AG04450 (cell line): ENCODE measurements around the gene MYO5C. TPM values are rescaled to one million over a fixed set of nuclear protein-coding genes. Genes with fewer than 3 reads are reported as not detected.

ENCODE experiments used
- CTCF ChIA-PET: fragments of 300-600, 350-600 bp; formaldehyde crosslinking; extraction: SDS; loops from one replicate; lab custom pipeline; 2022; ENCODE audit warnings: antibody characterized with exemption, inconsistent platforms; lab: Charles Lee
- POLR2A ChIA-PET: fragments of 350-600 bp; formaldehyde crosslinking; extraction: SDS; loops from one replicate; lab custom pipeline; 2021; ENCODE audit warnings: antibody characterized with exemption, inconsistent platforms; lab: Yijun Ruan, JAX
- DNase-seq: peaks from one replicate; pipeline ENCODE4 v3.0.0-alpha.2; 2011; ENCODE audit warnings: low read depth, low spot score
- H3K27ac ChIP-seq: one replicate; pipeline ENCODE4 v1.5.1; 2012; ENCODE audit warnings: low read depth, low read length, control low read depth
- H3K27me3 ChIP-seq: one replicate; pipeline ENCODE4 v1.6.0; 2012; ENCODE audit warnings: low read length; ENCODE audit not compliant: control insufficient read depth, insufficient read depth
- H3K4me3 ChIP-seq: 2 replicates; pipeline ENCODE4 v1.5.1; 2011; ENCODE audit warnings: mild to moderate bottlenecking, low read depth, low read length, control low read depth
- H3K9me3 ChIP-seq: 2 replicates; pipeline ENCODE4 v1.5.1; 2012; ENCODE audit warnings: low read length; ENCODE audit not compliant: control insufficient read depth, insufficient read depth
- polyA plus RNA-seq: library from polyadenylated mRNA; depleted of rRNA; stranded (reverse); fragments of >200 nt; gene quantifications from 2 replicates; pipeline ENCODE4 v1.2.3, GENCODE V29; 2011
- TF ChIP-seq, protein P1 (sequence below): IDR thresholded peaks from 2 replicates; pipeline ENCODE4 v1.5.1; 2011; ENCODE audit warnings: low read depth, low read length, control low read depth, inconsistent platforms

MYO5C gene
- polyA plus RNA-seq, 1 experiment = 0.24 TPM

DNA sequence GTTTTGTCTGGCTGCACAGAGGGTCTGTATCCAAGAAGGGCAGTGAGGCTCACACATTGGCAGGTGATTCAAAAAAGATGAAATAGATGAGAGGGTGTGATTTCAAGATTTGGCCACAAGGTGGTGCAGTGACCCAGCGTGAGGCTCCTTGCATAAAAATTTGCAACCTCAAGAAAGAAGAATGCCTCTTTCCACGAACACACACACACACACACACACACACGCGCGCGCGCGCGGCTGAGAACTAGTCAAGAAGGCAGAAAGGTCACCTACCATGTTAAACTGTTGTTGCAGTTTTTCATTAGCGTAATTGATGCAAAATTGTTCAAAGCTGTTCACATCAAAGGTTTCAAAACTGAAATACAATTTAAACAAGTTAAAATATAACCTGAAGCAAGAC is 39.2 kb downstream of the MYO5C start:
- TF ChIP-seq, protein P1, sequence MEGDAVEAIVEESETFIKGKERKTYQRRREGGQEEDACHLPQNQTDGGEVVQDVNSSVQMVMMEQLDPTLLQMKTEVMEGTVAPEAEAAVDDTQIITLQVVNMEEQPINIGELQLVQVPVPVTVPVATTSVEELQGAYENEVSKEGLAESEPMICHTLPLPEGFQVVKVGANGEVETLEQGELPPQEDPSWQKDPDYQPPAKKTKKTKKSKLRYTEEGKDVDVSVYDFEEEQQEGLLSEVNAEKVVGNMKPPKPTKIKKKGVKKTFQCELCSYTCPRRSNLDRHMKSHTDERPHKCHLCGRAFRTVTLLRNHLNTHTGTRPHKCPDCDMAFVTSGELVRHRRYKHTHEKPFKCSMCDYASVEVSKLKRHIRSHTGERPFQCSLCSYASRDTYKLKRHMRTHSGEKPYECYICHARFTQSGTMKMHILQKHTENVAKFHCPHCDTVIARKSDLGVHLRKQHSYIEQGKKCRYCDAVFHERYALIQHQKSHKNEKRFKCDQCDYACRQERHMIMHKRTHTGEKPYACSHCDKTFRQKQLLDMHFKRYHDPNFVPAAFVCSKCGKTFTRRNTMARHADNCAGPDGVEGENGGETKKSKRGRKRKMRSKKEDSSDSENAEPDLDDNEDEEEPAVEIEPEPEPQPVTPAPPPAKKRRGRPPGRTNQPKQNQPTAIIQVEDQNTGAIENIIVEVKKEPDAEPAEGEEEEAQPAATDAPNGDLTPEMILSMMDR = peak; percentile 81
- no peak overlapping the region for H3K27ac ChIP-seq
- H3K9me3 ChIP-seq = no peaks in the 10 kb centered on the region; the same call in 1 of the 2 replicates
- POLR2A ChIA-PET = interaction anchor here (0.6 kb wide), 1 partner anchor 91 kb away, joined by 6 read pairs; no protein-coding TSS in a partner anchor
- DNase-seq = peak; percentile 50
- CTCF ChIA-PET = interaction anchor here (0.6 to 2.2 kb wide), 53 partner anchors 13 to 1462 kb away, joined by 3 to 34 read pairs (median 4); no protein-coding TSS in a partner anchor
- no peak overlapping the region for H3K4me3 ChIP-seq
- no peaks in the 10 kb centered on the region for H3K27me3 ChIP-seq

DNA sequence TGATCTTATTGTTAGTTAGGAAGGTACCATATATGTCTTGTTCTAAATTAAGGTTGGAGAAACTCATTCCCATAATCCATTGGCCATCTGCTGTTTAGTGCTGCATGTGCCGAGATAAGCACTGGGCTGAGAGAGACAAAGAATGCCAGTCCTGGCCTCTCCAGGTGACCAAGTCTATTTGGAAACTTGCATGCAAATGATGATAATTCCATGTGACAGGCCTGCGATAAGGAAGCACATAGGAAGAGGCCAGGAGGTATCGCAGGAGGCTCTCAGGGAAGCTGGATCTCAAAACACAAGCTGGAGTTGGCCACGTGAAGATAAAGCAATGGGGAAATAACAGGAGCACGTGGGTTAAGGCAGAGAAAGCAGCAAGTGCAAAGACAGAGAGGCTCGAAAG is 39.7 kb downstream of the MYO5C start:
- no peak overlapping the region for H3K27ac ChIP-seq
- DNase-seq = no peak
- POLR2A ChIA-PET = interaction anchor here (0.6 kb wide), 1 partner anchor 91 kb away, joined by 6 read pairs; no protein-coding TSS in a partner anchor
- no peaks in the 10 kb centered on the region for H3K27me3 ChIP-seq
- TF ChIP-seq, protein P1 = no peak
- no peaks in the 10 kb centered on the region for H3K9me3 ChIP-seq
- H3K4me3 ChIP-seq = no peak overlapping the region
- CTCF ChIA-PET = interaction anchor here (0.9 to 2.8 kb wide), 15 partner anchors 14 to 482 kb away, joined by 3 to 36 read pairs (median 4); no protein-coding TSS in a partner anchor

DNA sequence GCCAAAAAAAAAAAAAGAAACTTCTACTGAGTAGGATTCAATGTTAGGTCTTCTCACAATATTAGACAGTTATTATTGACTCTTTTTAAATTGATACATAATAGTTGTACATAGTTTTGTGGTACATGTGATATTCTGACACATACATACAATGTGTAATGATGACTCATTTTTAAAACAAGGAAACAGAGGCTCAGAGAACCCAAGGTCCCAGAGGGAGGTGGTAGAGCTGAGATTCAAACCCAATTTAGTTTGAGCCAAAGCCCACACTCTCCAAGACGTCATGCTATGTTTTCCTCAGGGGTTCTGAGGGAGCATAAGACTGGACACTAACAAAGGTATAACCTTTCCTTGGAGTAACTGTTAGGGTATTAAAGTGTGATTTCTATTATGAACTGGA is 40.6 kb downstream of the MYO5C start:
- no peaks in the 10 kb centered on the region for H3K9me3 ChIP-seq
- CTCF ChIA-PET = interaction anchor here (1.0 to 2.8 kb wide), 6 partner anchors 20 to 483 kb away, joined by 3 to 36 read pairs (median 4); no protein-coding TSS in a partner anchor
- TF ChIP-seq, protein P1 = no peak
- H3K27me3 ChIP-seq = no peaks in the 10 kb centered on the region
- POLR2A ChIA-PET = no interaction called here
- H3K27ac ChIP-seq = no peak overlapping the region
- H3K4me3 ChIP-seq = no peak overlapping the region
- DNase-seq = no peak

DNA sequence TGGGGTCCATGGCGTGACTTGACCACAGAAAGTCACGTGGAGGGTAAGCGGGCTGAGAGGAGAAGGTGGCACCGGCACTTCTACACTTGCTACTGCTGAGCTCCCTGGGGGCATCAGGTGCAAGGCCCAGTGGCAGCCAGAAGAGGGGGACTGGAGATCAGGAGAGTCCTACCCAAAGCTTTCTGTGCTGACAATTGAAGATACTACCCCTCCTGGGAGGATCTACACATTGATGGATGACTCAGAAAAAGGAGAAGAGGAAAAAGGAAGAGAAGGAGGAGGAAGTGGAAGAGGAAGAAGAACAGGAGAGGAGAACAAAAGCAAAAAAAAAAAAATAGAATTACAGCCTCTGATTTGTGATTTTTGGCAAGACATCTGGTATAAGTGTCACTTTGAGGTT is 41.2 kb downstream of the MYO5C start:
- ChIA-PET POLR2A (no interaction called here), CTCF (interaction anchor here (0.7 to 2.8 kb wide), 4 partner anchors 25 to 481 kb away, joined by 3 to 36 read pairs (median 4); no protein-coding TSS in a partner anchor)
- H3K27ac ChIP-seq = no peak overlapping the region

DNA sequence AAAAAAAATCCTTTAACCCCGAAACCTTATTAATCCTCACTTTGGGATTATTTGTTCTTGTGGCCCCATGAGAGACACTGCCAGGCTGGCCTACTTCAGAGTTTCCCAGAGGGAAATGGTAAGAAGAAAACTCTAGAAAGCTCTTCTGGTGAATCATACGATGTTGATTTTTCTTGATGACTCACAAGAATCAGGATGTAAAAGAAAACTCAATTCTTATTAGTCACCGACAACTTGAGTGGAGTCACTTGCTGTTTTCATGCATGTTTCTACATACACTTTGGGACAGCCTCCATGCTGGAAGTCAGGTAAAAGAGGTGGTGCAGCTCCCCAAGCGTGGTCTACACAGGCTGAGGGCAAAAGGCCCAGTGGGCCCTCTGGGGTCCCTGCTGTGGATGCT is 42.8 kb downstream of the MYO5C start:
- TF ChIP-seq, protein P1 = no peak
- ChIA-PET POLR2A (interaction anchor here (0.6 to 1.1 kb wide), 7 partner anchors 16 to 368 kb away, joined by 3 to 5 read pairs (median 3); no protein-coding TSS in a partner anchor), CTCF (interaction anchor here (0.7 to 0.9 kb wide), 2 partner anchors 9 to 466 kb away, joined by 3 to 4 read pairs; no protein-coding TSS in a partner anchor)

More for the DNA sequence above, 41.2 kb downstream of the MYO5C start:
- TF ChIP-seq, protein P1 = no peak
- no peak overlapping the region for H3K4me3 ChIP-seq
- no peak for DNase-seq
- H3K27me3 ChIP-seq = no peaks in the 10 kb centered on the region
- H3K9me3 ChIP-seq = no peaks in the 10 kb centered on the region

More for the DNA sequence above, 42.8 kb downstream of the MYO5C start:
- DNase-seq = peak; percentile 69
- no peaks in the 10 kb centered on the region for H3K9me3 ChIP-seq
- H3K27ac ChIP-seq = peak overlapping the region; percentile 77
- no peak overlapping the region for H3K4me3 ChIP-seq
- no peaks in the 10 kb centered on the region for H3K27me3 ChIP-seq
